Peyer's patch (tissue), 4 donors: ENCODE data around the gene TFF2.

Experiments
- POLR2A ChIP-seq, 2 donors: fragments of 450-650 bp; IDR thresholded peaks; one replicate each; pipeline ENCODE4 v1.5.1; 2017; ENCODE audit warnings: antibody characterized with exemption in 2 of 2, mild to moderate bottlenecking in 2 of 2, moderate library complexity in 2 of 2
- TF ChIP-seq, protein P1 (sequence below), 6 experiments: fragments of 450-650 bp in 4 of 6; fragments of 200-600 bp in 2 of 6; sonication (generic) in 1 of 6; IDR thresholded peaks; one replicate each; pipeline ENCODE4 v1.5.1; 2017 to 2019; ENCODE audit warnings: antibody characterized with exemption in 6 of 6, mild to moderate bottlenecking in 3 of 6, moderate library complexity in 1 of 6

DNA sequence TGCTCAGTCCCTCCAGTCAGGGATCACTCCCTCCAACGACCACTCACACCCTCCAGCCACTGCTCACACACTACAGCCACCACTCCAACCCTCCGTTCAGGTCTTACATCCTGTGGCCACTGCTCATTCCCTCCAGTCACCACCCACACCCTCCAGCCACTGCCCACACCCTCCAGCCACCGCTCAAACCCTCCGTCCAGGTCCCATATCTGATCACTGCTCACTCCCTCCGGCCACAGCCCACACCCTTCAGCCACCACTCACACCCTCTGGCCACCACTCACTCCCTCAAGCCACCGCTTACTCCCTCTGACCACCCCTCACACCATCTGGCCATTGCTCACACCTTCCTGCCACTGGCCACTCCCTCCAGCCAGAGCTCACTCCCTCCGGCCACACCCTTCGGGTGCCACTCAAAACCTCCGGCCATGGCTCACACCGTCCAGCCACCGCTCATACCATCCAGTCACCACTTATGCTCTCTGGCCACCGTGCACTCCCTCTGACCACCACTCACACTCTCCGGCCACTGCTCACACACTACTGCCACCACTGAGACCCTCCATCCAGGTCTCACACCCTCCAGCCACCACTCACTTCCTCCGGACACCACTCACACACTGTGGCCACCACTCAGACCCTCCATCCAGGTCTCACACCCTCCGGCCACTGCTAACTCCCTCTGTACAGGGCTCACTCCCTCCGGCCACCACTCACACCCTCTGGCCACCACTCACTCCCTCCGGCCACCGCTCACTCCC, 20.3 kb upstream of the TFF2 start:
- TF ChIP-seq, protein P1, sequence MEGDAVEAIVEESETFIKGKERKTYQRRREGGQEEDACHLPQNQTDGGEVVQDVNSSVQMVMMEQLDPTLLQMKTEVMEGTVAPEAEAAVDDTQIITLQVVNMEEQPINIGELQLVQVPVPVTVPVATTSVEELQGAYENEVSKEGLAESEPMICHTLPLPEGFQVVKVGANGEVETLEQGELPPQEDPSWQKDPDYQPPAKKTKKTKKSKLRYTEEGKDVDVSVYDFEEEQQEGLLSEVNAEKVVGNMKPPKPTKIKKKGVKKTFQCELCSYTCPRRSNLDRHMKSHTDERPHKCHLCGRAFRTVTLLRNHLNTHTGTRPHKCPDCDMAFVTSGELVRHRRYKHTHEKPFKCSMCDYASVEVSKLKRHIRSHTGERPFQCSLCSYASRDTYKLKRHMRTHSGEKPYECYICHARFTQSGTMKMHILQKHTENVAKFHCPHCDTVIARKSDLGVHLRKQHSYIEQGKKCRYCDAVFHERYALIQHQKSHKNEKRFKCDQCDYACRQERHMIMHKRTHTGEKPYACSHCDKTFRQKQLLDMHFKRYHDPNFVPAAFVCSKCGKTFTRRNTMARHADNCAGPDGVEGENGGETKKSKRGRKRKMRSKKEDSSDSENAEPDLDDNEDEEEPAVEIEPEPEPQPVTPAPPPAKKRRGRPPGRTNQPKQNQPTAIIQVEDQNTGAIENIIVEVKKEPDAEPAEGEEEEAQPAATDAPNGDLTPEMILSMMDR (IDR thresholded peaks at IDR 0.05), result no peak
- TF ChIP-seq POLR2A (IDR thresholded peaks at IDR 0.05), result no peak
